GM19324 (cell line): Measurements from ENCODE around the gene PLXNA4.

ENCODE experiments used
- ATAC-seq: cut with Tn5 transposase; IDR thresholded peaks from one replicate; pipeline ENCODE4 v1.9.1; 2021; ENCODE audit warnings: mild to moderate bottlenecking, moderate library complexity; ENCODE audit not compliant: unreplicated experiment, low FRiP score

PLXNA4 gene

DNA sequence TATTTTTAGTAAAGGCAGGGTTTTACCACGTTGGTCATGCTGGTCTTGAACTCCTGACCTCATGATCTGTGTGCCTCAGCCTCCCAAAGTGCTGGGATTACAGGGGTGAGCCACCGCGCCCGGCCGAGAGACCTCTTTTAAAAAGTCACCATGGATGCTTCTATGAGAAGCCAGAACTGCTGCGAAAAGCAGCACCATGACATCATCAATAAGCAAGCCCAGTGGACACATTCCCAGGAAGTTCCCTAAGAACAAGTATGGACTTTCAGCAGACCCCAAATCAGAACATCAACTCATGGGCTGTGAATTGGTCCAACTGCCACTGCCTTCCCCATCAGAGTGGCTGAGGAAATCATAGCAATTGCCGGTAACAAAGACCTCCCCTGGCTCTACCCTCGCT lies 93.4 kb downstream of the PLXNA4 start:
- no peak for ATAC-seq

- ATAC-seq: no peak
Observed at GRCh38 chr7:132480534-132480933, 95.7 kb downstream of the PLXNA4 start.

DNA sequence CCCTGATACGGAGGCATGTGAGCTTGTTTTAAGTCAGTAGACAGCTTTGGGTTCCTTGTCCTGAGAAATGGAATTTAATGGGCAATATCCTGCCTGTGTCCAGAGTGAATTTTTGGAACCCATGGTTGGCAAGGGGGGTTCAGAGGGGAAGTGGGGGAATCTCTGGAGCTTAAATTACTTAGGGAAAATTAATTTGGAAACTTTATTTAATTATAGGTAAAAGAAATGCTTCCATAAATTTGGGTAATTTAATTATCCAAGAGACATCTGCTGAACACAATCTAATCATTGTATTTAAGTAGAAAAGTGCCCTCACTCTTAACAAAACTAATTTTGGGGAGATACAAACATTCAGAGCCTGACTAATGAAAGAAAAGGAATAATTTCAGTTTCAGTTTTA lies 99.7 kb downstream of the PLXNA4 start:
- ATAC-seq: no peak

DNA sequence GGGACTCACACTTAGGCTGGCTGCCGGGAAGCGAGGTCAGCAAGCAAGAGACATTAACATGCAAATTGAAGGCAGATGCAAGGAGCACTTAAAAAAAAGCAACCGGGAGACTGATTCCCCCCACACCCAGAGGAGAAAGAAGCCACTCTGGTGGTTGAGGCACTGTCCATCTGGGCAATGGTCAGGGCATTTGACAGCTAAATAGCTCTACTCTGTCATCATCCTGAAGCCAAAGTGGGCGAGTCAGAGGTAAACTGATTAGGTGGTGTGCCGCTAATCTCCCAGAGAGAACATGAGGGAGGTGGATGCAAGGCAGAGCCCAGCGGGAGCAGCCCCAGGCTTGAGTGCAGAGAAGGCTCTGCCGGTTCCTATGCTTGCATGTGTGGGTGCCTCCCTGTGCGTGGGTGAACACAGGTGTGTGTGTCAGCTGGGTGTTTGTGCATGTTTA lies 100.6 kb downstream of the PLXNA4 start:
- ATAC-seq: no peak

GRCh38 chr7:132475037-132475668 lies 101.1 kb downstream of the PLXNA4 start:
- no peak for ATAC-seq

- no peak for ATAC-seq
Observed at GRCh38 chr7:132472463-132473120, 103.7 kb downstream of the PLXNA4 start.

GRCh38 chr7:132471515-132471914 lies 104.8 kb downstream of the PLXNA4 start:
- no peak for ATAC-seq

- ATAC-seq: no peak
Observed at GRCh38 chr7:132469681-132470080, 106.6 kb downstream of the PLXNA4 start.

DNA sequence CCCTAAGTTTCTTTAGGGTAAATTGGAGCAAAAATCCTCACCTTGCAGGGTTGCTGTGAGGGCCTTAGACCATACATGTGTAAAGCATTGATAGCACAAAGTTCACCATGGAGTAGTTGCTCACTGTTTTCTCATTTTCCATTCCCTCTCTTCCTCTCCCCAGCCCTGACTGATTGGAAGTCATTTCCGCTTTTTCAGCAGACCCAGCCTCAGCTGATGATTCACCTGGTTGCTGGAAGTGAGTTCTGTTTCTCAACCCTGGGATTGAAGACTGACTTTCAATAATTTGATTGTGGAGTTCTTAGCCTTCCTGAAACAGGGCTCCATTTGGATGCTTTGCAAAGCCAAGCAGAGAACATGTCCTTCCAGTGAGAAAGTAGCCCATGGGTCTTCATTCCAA lies 107.0 kb downstream of the PLXNA4 start:
- no peak for ATAC-seq

- ATAC-seq: no peak
Observed at GRCh38 chr7:132466367-132466766, 109.9 kb downstream of the PLXNA4 start.

DNA sequence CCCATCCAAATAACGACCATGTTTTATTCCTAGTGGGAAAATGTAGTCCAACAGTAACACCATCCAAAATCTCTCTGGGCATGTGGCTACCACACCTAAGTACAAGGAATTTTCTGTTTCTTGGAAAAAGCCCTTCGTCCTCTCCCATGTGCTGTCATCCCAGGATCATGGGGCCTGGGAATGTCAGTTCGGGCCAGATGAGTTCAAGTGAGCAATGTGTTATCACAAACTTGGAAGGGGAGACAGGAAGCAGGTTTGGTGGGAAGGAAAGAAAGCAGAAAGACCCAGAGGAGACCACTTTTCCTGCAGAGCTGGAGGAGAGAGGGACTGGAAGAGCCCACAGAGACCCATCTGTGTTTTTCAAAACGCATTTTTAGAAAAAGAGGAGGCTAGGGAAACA lies 110.8 kb downstream of the PLXNA4 start:
- ATAC-seq: no peak

DNA sequence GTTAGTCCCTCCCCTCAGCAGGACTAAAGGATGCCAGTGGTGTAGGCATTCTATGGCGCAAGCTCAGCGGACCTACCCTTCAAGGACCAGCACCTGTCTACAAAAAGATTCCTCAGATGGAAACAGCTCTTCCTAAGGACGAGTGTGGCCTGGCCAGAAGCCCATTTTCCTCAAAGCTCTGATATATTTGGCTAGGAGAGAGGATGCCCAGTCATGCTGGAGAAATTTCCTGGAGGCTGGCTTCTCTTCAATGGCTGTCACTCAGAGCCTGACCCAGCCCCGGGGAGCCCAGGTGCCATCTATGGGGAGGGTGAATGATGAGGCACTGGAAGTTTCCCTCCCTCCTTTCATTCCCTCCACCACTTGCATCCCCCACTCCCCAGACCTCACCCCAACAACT lies 111.5 kb downstream of the PLXNA4 start:
- no peak for ATAC-seq

GRCh38 chr7:132463922-132464321 lies 112.3 kb downstream of the PLXNA4 start:
- no peak for ATAC-seq

DNA sequence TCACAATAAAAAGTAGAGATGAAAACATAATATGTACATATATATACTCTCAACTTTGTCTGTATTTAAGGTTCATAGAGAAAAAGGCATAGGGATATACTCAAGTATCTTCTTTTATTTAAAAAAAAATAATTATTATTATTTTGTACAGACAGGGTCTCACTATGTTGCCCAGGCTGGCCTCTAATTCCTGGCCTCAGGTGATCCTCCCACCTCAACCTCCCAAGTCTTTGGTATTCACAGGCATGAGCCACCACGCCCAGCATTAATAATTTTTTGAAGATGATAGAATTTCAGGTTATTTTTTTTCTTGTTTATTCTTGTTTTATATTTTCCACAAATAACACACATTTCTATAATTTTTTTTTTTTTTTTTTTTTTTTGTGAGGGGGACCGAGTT lies 113.8 kb downstream of the PLXNA4 start:
- ATAC-seq: no peak

DNA sequence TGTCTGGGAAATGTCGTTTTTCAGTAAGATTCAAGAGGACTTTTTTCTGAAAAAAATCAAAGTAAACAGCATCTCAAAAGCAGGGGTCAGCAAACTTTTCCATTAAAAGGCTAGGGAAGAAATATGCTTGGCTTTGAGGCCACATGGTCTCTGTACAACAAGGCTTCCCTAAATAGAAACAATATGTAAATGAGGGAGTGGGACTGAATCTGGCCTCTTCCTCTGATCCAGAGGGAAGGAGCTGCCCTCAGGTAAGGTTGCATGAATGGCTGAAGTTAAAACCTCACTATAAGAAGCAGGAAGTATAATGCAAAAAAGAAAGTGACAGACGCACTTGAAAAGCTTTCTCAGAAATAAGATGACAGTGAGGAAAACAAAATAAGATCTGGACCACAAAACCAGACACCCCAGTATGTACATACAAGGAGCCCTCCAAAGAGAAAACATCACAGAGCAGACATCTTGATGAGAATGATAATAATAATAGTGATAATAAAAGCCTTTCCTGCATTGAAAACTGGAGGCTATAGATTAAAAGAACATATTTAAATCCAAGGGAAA lies 115.2 kb downstream of the PLXNA4 start:
- no peak for ATAC-seq

DNA sequence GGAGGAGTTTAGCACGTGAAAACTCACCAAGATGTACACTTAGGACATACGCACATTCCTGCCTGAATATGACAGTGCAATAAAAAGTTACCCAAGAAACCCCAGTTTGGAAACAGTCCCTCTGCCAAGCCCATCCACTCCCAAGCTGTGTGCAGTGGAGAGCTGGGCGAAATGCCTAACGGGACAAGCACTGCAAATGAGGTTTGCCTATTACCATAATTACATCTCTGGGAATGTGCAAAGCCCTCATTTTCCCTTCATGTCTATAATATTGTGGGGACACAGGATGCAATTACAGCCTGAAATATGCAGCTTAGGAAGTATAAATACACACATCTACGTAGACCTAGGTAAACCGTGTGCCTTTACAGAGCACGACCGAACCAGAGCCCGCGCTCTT lies 117.5 kb downstream of the PLXNA4 start:
- no peak for ATAC-seq

- ATAC-seq: no peak
Observed at GRCh38 chr7:132457658-132458057, 118.6 kb downstream of the PLXNA4 start.

DNA sequence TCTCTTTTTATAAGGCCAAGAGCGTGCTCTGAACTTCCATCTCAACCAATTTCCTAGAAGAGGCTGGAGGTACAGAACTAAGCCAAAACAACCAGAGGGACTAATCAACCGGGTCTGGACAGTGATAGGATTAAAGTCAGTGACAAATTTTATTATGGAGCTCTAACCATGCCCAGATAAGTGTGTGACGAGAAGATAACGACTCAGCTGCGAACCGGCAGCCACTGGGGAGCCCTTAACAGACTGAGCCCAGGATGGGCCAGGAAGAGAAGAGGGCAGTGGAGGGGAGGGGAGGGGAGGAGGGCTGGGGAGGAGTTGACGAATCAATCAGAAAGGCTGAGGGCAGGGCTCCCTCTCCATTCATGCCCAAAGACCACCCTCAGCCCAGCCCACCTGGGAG lies 119.9 kb downstream of the PLXNA4 start:
- no peak for ATAC-seq

DNA sequence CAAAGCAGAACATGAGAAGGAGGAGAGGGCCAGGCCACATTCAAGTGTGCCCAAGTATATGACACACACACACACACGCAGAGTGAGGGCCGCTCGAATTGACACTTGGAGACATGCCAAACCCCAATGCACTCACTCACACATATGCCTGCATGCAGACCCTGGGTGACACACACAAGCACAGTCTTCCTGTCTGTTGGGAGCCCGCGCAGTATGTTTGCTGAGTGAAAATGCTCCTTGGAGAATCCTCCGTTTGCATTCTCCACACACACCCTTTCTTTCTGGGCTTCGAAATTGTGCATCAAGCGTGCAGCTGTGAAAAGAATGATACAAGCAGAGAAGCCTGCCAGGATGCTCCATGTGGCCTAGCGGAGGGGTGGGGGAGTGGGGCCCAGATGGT lies 120.9 kb downstream of the PLXNA4 start:
- no peak for ATAC-seq

GRCh38 chr7:132453826-132454225 lies 122.4 kb downstream of the PLXNA4 start:
- no peak for ATAC-seq

- no peak for ATAC-seq
Observed at GRCh38 chr7:132451161-132451560, 125.1 kb downstream of the PLXNA4 start.

DNA sequence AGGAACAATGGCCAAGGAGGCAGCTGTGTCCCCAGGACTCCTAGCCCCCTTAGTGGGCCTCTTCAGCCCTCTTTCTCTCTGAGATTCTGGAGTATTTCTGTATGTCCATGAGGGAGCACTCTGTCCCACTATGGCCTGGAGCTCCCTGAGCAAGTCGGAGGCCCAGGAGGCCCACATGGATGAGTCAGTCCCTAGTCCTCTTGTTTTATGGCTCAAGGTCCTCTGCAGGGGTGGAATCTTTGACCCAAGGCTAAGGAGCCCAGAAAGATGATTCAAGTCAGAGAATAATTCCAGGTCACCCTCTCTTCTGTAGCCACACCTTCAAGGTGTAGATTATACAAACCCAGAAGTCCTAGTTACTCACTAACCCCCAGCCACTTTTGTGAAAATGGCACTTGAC lies 125.6 kb downstream of the PLXNA4 start:
- ATAC-seq: no peak
